Parathyroid adenoma (tissue), 2 donors: Measurements from ENCODE around the gene KSR1.
"Not testable (repeated sequence)": the region's sequence is repeated elsewhere in the genome, so short reads cannot be mapped to it uniquely, and the experiment has no call there.

Experiments
- H2AFZ ChIP-seq: fragments of 300-600 bp; sonication (generic); one replicate; pipeline ENCODE4 v1.7.0; 2017; ENCODE audit warnings: antibody characterized with exemption, mild to moderate bottlenecking
- H3K27ac ChIP-seq: fragments of 300-600 bp; sonication (generic); one replicate; pipeline ENCODE4 v1.7.0; 2017
- H3K27me3 ChIP-seq: fragments of 300-600 bp; sonication (generic); one replicate; pipeline ENCODE4 v1.7.0; 2017; ENCODE audit warnings: low read length; ENCODE audit not compliant: control insufficient read depth, insufficient read depth
- H3K36me3 ChIP-seq: fragments of 300-600 bp; sonication (generic); one replicate; pipeline ENCODE4 v1.7.0; 2017; ENCODE audit warnings: low read length; ENCODE audit not compliant: control insufficient read depth, insufficient read depth
- H3K4me1 ChIP-seq: fragments of 300-600 bp; sonication (generic); one replicate; pipeline ENCODE4 v1.7.0; 2017; ENCODE audit warnings: control low read depth
- H3K4me2 ChIP-seq: fragments of 300-600 bp; sonication (generic); one replicate; pipeline ENCODE4 v1.7.0; 2017; ENCODE audit warnings: low read length
- H3K4me3 ChIP-seq: fragments of 300-600 bp; sonication (generic); one replicate; pipeline ENCODE4 v1.7.0; 2017; ENCODE audit warnings: low read depth, low read length
- H3K79me2 ChIP-seq: fragments of 300-600 bp; sonication (generic); one replicate; pipeline ENCODE4 v1.7.0; 2017; ENCODE audit warnings: control low read depth
- H3K9ac ChIP-seq: fragments of 300-600 bp; sonication (generic); one replicate; pipeline ENCODE4 v1.7.0; 2017; ENCODE audit warnings: mild to moderate bottlenecking
- H3K9me3 ChIP-seq: fragments of 300-600 bp; sonication (generic); one replicate; pipeline ENCODE4 v1.7.0; 2017; ENCODE audit warnings: low read length; ENCODE audit not compliant: control insufficient read depth
- TF ChIP-seq, protein P1 (sequence below): fragments of 300-600 bp; sonication (generic); IDR thresholded peaks from one replicate; pipeline ENCODE4 v1.7.0; 2017; ENCODE audit warnings: antibody characterized with exemption, mild to moderate bottlenecking
- donor health status: primary hyperparathyroidism.

The KSR1 gene

DNA sequence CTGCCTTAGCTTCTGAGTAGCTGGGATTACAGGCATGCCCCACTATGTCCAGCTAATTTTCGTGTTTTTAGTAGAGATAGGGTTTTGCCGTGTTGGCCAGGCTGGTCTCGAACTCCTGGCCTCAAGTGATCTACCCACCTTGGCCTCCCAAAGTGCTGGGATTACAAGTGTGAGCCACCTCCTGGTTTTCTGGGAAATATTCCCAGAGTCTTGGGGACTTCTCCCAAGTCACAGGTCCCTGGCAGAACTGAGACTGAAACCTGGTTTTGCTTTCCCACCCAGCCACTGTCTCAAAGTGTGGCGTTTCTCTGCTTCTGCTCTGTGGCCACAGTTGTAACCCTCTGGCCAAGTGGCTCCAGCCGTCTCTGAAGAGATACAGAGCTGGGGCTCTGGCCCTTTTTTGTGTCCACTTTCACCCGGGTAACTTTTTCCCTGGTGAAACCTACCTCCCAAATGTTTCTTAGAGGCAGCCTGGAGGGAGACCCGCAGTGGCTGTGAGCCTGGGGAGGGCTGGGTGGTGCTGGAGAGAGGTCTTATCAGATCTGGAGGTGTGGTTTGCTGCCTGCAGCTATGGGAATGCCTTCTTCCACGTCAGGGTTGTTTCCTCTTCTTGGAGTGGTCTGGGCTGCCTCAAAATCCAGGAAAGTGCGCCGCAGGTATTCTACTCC lies 5.1 kb downstream of the KSR1 start:
- Histone ChIP-seq H3K27ac (no peak overlapping the region), H3K36me3 (no peaks in the 10 kb centered on the region), H3K79me2 (peaks cover 52% of the 10 kb centered on the region), H3K4me3 (no peak overlapping the region), H3K4me2 (no peak overlapping the region), H3K9ac (no peak overlapping the region), H3K9me3 (no peaks in the 10 kb centered on the region), H2AFZ (no peak overlapping the region), H3K4me1 (peaks cover 10% of the 10 kb centered on the region), H3K27me3 (no peaks in the 10 kb centered on the region)
- TF ChIP-seq, protein P1, sequence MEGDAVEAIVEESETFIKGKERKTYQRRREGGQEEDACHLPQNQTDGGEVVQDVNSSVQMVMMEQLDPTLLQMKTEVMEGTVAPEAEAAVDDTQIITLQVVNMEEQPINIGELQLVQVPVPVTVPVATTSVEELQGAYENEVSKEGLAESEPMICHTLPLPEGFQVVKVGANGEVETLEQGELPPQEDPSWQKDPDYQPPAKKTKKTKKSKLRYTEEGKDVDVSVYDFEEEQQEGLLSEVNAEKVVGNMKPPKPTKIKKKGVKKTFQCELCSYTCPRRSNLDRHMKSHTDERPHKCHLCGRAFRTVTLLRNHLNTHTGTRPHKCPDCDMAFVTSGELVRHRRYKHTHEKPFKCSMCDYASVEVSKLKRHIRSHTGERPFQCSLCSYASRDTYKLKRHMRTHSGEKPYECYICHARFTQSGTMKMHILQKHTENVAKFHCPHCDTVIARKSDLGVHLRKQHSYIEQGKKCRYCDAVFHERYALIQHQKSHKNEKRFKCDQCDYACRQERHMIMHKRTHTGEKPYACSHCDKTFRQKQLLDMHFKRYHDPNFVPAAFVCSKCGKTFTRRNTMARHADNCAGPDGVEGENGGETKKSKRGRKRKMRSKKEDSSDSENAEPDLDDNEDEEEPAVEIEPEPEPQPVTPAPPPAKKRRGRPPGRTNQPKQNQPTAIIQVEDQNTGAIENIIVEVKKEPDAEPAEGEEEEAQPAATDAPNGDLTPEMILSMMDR: no peak

DNA sequence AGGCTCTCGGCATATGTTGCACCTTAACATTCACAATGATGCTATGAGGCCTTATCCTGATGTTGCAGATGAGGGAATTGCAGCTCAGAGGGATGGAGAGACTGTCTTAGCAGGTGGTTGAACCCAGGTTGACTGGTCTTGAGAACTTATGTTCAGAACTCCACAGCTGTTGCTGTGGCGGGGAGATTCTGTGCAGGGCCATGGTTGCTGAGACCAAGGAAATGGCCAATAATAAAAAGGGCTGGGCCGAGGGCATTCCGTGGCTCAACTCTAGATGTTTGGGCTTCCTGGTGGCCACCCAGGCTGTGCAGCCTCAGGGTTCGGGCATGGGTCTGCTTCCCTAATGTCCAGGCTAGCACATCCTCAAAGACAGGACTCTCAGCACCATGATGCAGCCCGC lies 5.9 kb downstream of the KSR1 start:
- Histone ChIP-seq H3K36me3 (no peaks in the 10 kb centered on the region), H3K27me3 (no peaks in the 10 kb centered on the region), H3K4me1 (peaks cover 10% of the 10 kb centered on the region), H2AFZ (no peak overlapping the region), H3K9ac (no peak overlapping the region), H3K4me2 (no peak overlapping the region), H3K4me3 (no peak overlapping the region), H3K9me3 (no peaks in the 10 kb centered on the region), H3K27ac (no peak overlapping the region), H3K79me2 (peaks cover 54% of the 10 kb centered on the region)
- TF ChIP-seq, protein P1: no peak

DNA sequence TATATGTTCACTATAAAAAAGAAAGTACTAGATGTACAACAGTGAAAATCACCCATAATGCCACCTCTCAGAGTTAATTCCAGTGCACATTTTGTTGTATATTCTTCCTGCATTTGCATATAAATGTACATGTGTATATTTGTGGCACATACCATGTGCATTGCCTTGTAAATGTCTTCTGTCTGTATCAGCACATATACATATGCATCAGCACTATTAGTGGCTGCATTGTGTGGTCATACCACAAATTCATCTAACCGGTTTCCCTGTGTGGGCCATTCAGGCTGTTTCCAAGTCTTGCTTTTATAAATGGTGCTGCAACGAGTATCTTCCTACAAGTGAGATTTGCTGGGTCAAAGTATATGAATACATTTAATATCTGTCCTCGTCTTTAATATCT lies 6.5 kb downstream of the KSR1 start:
- Histone ChIP-seq H3K4me3 (no peak overlapping the region), H3K9me3 (no peaks in the 10 kb centered on the region), H3K9ac (no peak overlapping the region), H3K36me3 (no peaks in the 10 kb centered on the region), H2AFZ (no peak overlapping the region), H3K27me3 (no peaks in the 10 kb centered on the region), H3K4me1 (peaks cover 7% of the 10 kb centered on the region), H3K79me2 (peaks cover 54% of the 10 kb centered on the region), H3K27ac (no peak overlapping the region), H3K4me2 (no peak overlapping the region)
- TF ChIP-seq, protein P1: no peak

DNA sequence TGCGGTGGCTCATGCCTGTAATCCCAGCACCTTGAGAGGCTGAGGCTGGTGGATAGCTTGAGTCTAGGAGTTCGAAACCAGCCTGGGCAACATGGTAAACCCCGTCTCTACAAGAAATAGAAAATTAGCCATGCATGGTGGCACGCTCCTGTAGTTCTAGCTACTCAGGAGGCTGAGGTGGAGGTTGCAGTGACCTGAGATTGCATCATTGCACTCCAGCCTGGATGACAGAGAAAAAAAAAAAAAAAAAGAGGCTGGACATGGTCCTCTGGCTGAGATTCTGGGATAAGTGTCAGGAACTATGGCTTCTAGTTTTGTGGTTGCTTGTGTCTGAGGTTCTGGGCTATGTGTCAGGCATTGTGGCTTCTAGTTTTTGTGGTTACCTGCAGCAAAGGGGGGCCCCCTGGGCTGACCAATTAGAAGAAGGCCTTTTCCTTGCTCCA lies 7.0 kb downstream of the KSR1 start:
- H3K4me2 ChIP-seq: no peak overlapping the region
- H3K4me1 ChIP-seq: peaks cover 5% of the 10 kb centered on the region
- no peaks in the 10 kb centered on the region for H3K27me3 ChIP-seq
- H3K9me3 ChIP-seq: no peaks in the 10 kb centered on the region
- no peak overlapping the region for H2AFZ ChIP-seq
- no peak overlapping the region for H3K27ac ChIP-seq
- H3K36me3 ChIP-seq: no peaks in the 10 kb centered on the region
- H3K4me3 ChIP-seq: no peak overlapping the region
- peaks cover 52% of the 10 kb centered on the region for H3K79me2 ChIP-seq
- TF ChIP-seq, protein P1: no peak
- no peak overlapping the region for H3K9ac ChIP-seq

DNA sequence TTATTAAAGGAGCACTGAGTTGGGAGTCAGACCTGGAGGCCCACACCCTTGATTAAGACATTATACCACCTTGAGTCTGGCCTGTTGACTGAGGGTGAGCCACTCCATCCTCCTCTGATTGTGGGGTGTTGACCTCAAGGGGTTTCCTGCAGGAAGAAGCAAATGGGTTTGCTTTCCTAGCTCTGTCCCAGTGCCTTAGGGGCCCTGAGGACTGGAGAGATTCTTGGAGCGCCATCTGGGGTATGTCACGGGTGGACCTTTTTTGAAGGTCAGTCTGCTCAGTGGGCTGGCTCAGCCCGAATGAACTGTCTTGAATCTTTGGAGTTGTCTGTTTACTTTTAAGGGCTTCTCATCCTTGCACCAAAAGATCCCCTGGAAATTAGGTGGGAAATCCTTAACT lies 7.8 kb downstream of the KSR1 start:
- not testable (repeated sequence) for H3K27me3 ChIP-seq, H3K4me1 ChIP-seq, H3K27ac ChIP-seq, H3K36me3 ChIP-seq, H3K4me3 ChIP-seq, H3K4me2 ChIP-seq, H3K9ac ChIP-seq, H2AFZ ChIP-seq, H3K9me3 ChIP-seq
- H3K79me2 ChIP-seq: peaks cover 52% of the 10 kb centered on the region
